HG02973 (cell line): ENCODE data around the gene RDX.

Source experiments
- ATAC-seq: cut with Tn5 transposase; IDR thresholded peaks from one replicate; pipeline ENCODE4 v1.9.1; 2021; ENCODE audit warnings: moderate library complexity; ENCODE audit not compliant: unreplicated experiment

The RDX gene

DNA sequence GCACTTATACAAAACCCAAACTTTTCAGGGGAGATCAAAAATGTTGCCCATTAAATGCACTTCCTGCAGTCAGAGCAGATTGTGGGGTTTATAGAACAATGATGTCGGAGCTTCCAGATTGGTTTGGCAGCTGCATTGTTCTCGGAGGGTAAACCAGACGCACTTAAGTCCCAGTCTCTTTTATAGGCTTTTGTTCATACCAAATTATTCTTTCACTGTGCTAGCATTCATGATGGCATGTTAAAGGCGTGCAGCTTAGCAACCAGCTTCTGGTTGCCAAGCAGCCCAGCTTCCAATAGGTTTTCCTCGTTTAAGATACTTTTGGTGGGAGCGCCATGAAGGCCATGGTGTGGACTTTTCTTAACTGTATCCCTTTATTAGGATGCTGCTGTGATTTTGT, 162.3 kb downstream of the RDX start:
- no peak for ATAC-seq

DNA sequence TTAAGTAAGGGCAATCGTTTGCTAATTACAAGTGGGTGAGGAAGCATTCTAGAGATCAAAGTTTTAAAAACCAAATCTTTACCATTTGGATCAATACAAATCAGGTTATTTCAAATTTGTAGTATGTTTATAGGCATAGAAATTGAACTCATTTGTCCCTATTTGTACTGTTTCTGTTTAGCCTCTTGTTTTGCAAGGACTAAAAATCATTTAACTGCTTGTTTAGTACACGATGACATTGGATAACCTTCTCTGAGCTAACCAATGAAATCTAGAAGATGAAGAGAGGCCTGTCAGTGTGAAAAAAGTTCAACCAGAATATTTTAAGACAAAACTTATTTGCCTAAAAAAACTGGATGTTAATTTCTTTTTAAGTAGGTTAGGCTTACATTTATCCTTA, 163.3 kb downstream of the RDX start:
- no peak for ATAC-seq

DNA sequence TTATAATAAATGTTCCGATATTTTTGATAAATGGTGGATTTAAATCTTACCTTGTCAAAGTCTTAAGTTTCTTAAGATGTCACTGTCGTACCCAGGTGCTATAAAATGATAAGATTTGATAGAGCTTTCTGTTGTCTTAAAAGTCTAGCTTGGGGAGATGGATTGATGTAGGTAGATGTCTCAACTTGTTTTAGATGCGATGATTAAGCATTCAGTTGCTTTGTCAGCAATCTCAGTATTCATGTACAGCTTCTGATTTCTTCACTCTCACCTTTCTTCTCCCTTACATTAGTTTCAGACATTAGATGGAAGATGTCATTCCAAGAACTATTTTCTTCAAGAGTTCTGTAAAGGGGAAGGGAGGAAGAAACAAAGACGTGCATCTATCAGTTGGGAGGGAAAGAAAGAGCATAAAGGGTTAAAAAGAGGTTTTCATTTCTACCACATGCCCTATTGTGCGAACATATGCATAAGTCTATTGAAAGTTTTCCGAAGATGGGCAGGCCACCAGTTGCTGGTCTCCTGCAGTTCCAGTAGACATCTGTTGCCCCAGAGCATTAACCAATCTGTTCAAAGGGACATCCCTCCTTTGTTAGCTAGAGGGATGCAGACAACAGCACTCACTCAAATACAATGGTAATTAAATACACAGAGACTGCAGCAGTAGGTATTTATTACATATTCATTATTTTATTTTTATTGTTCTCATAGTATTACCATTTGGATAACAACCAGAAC, 164.9 kb downstream of the RDX start:
- ATAC-seq, result no peak

DNA sequence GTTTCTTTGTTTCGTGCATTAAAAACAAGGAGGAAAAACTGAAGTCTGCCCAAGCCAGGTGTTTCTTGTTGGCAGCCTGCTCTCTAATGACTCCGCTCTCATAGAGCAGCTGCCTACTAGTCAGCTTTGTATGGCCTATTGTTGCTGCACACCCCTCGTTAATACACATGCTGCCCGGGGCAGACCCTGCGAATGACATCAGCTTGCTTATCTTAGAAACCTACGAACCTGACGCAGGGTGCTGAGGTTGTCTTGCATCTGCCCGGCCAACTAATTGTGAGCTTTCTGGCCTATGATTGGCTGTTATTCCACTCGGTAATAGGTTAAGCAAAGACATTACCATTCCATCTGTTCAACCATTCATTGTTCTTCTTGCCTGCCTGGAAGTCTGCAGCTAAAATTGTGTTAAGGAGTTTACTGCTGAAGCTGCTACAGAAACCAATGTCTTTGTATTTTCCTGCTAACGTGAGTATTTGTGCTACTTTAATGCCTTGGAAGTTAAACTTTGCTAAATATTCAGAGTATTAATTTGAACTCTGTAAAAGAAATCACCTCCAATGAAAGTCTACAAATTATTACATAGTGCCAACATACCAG, 165.7 kb downstream of the RDX start:
- ATAC-seq, result no peak

DNA sequence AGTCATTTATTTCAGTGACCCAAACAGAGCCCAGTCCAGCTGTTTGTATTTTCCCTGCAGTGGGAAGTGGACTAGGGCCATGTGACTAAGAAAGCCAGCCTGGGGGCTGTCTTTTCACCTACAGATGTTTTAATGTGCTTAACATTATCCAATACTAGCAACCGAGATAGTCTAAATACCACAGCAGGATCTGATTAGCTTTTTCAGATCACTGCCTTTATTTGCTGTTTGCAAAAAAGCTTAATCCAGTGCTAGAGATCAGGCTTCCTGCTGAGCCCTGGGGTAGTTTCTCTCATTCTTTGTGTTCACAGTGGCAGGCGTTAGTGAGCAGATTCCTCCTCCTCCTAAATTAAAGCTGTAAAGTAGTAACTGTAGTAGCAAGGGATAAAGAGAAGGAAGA, 168.3 kb downstream of the RDX start:
- ATAC-seq, result no peak

DNA sequence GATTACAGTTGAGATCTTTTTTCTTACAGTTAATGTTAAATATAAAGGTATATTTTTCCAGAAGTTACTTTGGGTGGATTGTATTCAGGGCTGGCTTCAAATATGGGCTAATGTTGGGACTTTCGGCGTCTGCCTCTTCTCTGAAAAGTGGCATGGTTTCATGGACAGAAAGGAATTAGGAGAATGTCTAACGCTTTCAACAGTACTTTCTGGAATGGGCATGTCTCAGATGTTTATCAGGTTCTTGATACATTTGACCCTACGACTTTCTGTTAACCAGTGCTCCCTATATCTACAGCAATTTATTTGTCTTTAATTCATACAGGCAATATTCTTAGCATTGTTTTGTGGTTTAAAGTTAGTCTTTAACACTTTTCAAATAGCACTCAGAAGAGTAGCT, 169.5 kb downstream of the RDX start:
- no peak for ATAC-seq

DNA sequence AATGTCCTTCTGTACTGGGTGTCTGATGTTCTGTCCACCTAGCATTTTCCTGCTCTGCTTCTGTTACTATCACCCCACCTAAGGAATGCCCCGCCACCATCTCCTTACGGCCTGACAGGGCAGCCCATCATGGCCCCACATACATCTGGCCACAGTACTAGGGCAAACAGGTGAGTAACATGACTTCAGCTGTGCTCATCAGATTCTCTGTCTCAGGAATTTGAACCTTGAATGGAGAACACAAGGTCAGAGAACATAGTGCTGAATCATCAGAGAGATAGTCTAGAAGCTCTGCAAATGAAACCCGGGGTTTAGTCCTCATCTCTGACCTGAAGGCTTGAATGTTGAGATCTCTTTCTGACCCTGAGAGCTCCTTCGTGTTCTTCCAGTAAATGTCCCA, 170.8 kb downstream of the RDX start:
- ATAC-seq, result no peak
